Measurements from ENCODE around the gene TMEM145. TPM values are rescaled to one million over a fixed set of nuclear protein-coding genes. Genes with fewer than 3 reads are reported as not detected.

The TMEM145 gene
- total and polyA plus RNA-seq, 8 donors: 0.37 to 44.3 (median 0.61) TPM; not detected in 3

GRCh38 chr19:42362342-42362741 lies 49.2 kb downstream of the TMEM145 start:
- Histone ChIP-seq H3K4me3 (no peak overlapping the region), H3K4me1 (peaks cover 0 to 8% (median 0%) of the 10 kb centered on the region in 4 donors), H3K27me3 (no peaks in the 10 kb centered on the region), H3K36me3 (peaks cover 6 to 78% (median 64%) of the 10 kb centered on the region in 4 donors), H3K27ac (no peak overlapping the region), H3K9me3 (peaks cover 0 to 13% (median 0%) of the 10 kb centered on the region in 4 donors)
- intact Hi-C loops (cut with DNase I; ENCODE audit: low total_unique reads): no loop called here
- 94 to 98% (median 95%) methylated on average over 7 to 14 of the region's 14 CpGs for WGBS, 5 donors
- no peak for TF ChIP-seq EP300 (IDR thresholded peaks at IDR 0.05)
- TF ChIP-seq POLR2AphosphoS5 (IDR thresholded peaks at IDR 0.05): no peak
- TF ChIP-seq POLR2A (IDR thresholded peaks at IDR 0.05): no peak
- TF ChIP-seq, protein P1, sequence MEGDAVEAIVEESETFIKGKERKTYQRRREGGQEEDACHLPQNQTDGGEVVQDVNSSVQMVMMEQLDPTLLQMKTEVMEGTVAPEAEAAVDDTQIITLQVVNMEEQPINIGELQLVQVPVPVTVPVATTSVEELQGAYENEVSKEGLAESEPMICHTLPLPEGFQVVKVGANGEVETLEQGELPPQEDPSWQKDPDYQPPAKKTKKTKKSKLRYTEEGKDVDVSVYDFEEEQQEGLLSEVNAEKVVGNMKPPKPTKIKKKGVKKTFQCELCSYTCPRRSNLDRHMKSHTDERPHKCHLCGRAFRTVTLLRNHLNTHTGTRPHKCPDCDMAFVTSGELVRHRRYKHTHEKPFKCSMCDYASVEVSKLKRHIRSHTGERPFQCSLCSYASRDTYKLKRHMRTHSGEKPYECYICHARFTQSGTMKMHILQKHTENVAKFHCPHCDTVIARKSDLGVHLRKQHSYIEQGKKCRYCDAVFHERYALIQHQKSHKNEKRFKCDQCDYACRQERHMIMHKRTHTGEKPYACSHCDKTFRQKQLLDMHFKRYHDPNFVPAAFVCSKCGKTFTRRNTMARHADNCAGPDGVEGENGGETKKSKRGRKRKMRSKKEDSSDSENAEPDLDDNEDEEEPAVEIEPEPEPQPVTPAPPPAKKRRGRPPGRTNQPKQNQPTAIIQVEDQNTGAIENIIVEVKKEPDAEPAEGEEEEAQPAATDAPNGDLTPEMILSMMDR (IDR thresholded peaks at IDR 0.05): no peak
- DNase-seq: no peak

DNA sequence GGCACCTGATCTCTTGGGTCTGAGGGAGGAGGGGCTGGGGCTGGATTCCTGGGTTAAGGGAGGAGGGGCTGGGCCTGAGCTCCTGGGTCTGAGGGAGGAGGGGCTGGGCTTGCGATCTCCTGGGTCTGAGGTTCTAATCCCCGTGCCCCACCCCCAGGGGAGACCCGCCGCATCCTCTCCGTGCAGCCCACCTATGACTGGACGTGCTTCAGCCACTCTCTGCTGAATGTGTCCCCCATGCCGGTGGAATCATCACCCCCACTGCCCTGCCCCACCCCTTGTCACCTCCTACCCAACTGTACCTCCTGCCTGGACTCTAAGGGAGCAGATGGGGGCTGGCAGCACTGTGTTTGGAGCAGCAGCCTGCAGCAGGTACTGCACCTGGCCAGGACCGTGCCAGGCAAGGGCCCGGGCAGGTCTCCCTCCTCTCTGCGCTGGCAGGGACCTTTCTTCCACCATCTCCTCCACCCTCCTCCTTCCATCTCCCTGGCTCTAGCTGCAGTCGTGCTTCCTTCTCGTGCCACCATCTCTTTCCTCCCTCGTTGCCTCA lies 49.9 kb downstream of the TMEM145 start:
- TF ChIP-seq EP300 (IDR thresholded peaks at IDR 0.05): no peak
- TF ChIP-seq POLR2A (IDR thresholded peaks at IDR 0.05): no peak
- TF ChIP-seq, protein P1 (IDR thresholded peaks at IDR 0.05): no peak
- TF ChIP-seq POLR2AphosphoS5 (IDR thresholded peaks at IDR 0.05): no peak
- Histone ChIP-seq H3K27ac (no peak overlapping the region), H3K27me3 (no peaks in the 10 kb centered on the region), H3K4me3 (no peak overlapping the region), H3K36me3 (peaks cover 6 to 72% (median 58%) of the 10 kb centered on the region in 4 donors), H3K4me1 (peaks cover 0 to 8% (median 0%) of the 10 kb centered on the region in 4 donors), H3K9me3 (peaks cover 0 to 13% (median 0%) of the 10 kb centered on the region in 4 donors)
- DNase-seq: no peak
- WGBS, 5 donors: 86 to 97% (median 95%) methylated on average over 7 to 13 of the region's 13 CpGs
- intact Hi-C loops (cut with DNase I; ENCODE audit: low total_unique reads): no loop called here

- Histone ChIP-seq H3K27me3 (no peaks in the 10 kb centered on the region), H3K36me3 (peaks cover 0 to 70% (median 53%) of the 10 kb centered on the region in 4 donors), H3K4me3 (no peak overlapping the region), H3K4me1 (peaks cover 0 to 8% (median 0%) of the 10 kb centered on the region in 4 donors), H3K27ac (no peak overlapping the region), H3K9me3 (peaks cover 0 to 13% (median 0%) of the 10 kb centered on the region in 4 donors)
- intact Hi-C loops (cut with DNase I; ENCODE audit: low total_unique reads): no loop called here
- DNase-seq: no peak
- WGBS, 5 donors: 89 to 91% (median 90%) methylated on average over 17 of the region's 17 CpGs
- no peak for TF ChIP-seq POLR2AphosphoS5 (IDR thresholded peaks at IDR 0.05)
- TF ChIP-seq, protein P1 (IDR thresholded peaks at IDR 0.05): no peak
- no peak for TF ChIP-seq POLR2A (IDR thresholded peaks at IDR 0.05)
- no peak for TF ChIP-seq EP300 (IDR thresholded peaks at IDR 0.05)
Measured at GRCh38 chr19:42363614-42364346, 50.7 kb downstream of the TMEM145 start.

DNA sequence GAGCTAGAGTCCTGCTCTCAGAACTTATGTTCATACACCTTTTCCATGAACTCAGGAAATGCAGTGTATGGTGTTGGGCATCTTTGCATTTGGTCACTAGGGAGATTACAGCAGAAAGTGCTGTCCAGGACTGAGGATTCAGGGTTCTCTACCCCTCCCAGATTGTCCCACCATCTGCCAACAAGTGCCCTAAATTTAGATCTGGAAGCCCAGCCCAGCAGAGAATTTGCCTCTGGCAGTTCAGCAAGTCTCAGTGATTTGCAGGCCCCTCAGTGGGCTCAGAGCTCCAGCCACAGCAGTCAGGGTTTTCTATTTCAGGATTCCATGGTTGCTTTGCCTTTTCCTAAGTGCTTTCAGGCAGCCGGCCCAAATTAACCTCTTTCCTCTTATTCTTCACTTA lies 53.6 kb downstream of the TMEM145 start:
- H3K36me3 ChIP-seq: peaks cover 0 to 60% (median 41%) of the 10 kb centered on the region in 4 donors
- H3K4me3 ChIP-seq: no peak overlapping the region
- peaks cover 0 to 13% (median 0%) of the 10 kb centered on the region in 4 donors for H3K4me1 ChIP-seq
- no peak for TF ChIP-seq EP300 (IDR thresholded peaks at IDR 0.05)
- no peak for TF ChIP-seq POLR2A (IDR thresholded peaks at IDR 0.05)
- TF ChIP-seq, protein P1 (IDR thresholded peaks at IDR 0.05): no peak
- TF ChIP-seq POLR2AphosphoS5 (IDR thresholded peaks at IDR 0.05): no peak
- peaks cover 0 to 13% (median 0%) of the 10 kb centered on the region in 4 donors for H3K9me3 ChIP-seq
- no peak for DNase-seq
- intact Hi-C loops (cut with DNase I; ENCODE audit: low total_unique reads): no loop called here
- WGBS, 5 donors: 59 to 93% (median 80%) methylated on average over 1 of the region's 1 CpG
- no peaks in the 10 kb centered on the region for H3K27me3 ChIP-seq
- H3K27ac ChIP-seq: no peak overlapping the region

Data from stomach (tissue), 9 donors.